ENCODE results near the gene CCDC136. TPM values are rescaled to one million over a fixed set of nuclear protein-coding genes. Genes with fewer than 3 reads are reported as not detected.

Gene CCDC136
- polyA plus RNA-seq, 1 donor (not counting 4 experiments of a cell fraction or from before 2014, with no cell fraction given), result 1.6 TPM

DNA sequence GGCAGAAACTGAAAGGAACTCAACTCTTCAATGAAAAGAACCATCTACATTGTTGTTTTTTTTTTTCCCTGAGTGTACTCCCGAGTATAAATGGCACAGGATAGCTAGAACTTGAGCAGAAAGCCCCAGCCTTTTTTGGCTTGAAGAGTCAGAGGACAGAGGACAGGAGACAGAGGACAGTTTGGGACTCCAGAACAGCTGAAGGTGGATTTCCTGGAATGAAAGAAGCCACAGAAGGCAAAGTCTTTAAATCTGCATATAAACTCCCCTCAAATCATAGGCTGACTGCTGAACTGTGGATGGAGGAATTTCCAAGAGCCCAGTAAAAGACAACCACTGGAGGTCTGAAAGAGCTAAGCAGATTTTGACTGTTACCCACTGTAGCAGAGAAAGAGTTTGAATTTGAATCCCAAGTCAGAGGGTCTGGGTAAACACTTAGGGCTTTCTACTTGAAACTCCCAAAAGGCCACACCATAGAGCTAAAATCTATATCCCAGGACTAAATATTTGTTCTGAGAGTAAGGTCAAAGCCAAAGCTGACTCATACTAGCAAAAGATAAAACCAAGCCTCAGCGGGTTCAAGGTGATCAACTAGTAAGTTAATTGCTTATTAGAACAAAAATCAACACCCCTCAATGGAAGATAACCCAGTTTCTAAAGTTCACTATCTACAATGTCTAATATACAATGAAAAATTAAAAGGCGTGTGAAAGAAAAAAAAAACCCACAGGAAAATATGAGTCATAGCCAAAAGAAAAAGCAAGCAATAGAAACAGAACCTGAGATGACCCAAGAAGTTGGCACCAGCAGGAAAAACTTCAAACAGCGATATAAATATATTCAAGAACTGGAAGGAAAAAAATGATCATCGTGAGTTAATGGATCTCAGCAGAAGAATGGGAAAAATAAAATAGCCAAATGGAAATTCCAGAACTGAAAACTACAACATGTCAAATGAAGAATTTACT, 14.3 kb upstream of the CCDC136 start:
- dilution Hi-C loops (cut with MboI; ENCODE audit: extremely low pct_ligation_motif_present, low sequenced_read_pairs), result no loop called here
- Histone ChIP-seq H3K9me3 (ENCODE audit: control insufficient read depth, low read depth, low read length) (no peaks in the 10 kb centered on the region), H2AFZ (ENCODE audit: control insufficient read depth, low read length) (no peak overlapping the region), H3K9me1 (ENCODE audit: control insufficient read depth, extremely low read depth, insufficient read depth, low read length) (no peaks in the 10 kb centered on the region), H3K79me2 (ENCODE audit: control insufficient read depth, insufficient read depth, low read length) (no peaks in the 10 kb centered on the region), H3K4me2 (ENCODE audit: control insufficient read depth, extremely low read depth, insufficient read depth, low read depth, low read length) (no peak overlapping the region), H3K36me3 (ENCODE audit: control insufficient read depth in 2 of 2, extremely low read depth in 1 of 2, insufficient read depth in 2 of 2, low read length in 2 of 2) (peaks cover 2 to 4% of the 10 kb centered on the region in 2 experiments), H3K4me1 (ENCODE audit: control insufficient read depth, extremely low read depth, insufficient read depth, low read length) (no peaks in the 10 kb centered on the region), H3K4me3 (ENCODE audit: control insufficient read depth in 2 of 3, extremely low read depth in 1 of 3, insufficient read depth in 2 of 3, low read depth in 1 of 3, low read length in 3 of 3) (no peak overlapping the region), H3K27me3 (ENCODE audit: control insufficient read depth, extremely low read depth, insufficient read depth, low read length) (no peaks in the 10 kb centered on the region), H3K27ac (ENCODE audit: control insufficient read depth, insufficient read depth, low read length) (no peak overlapping the region), H3K9ac (ENCODE audit: control insufficient read depth, extremely low read depth, insufficient read depth, low read length) (no peak overlapping the region), H4K20me1 (ENCODE audit: control insufficient read depth, extremely low read depth, insufficient read depth, low read length) (no peaks in the 10 kb centered on the region)
- DNase-seq (ENCODE audit: low read depth, low spot score) (no peak), FAIRE-seq (no peak)
- TF ChIP-seq EZH2 (IDR thresholded peaks at IDR 0.05; ENCODE audit: low read length), result no peak
- TF ChIP-seq CTCF (optimal IDR thresholded peaks at IDR 0.05 in 1 of 3, IDR thresholded peaks at IDR 0.05 in 1 of 3, conservative IDR thresholded peaks at IDR 0.05 in 1 of 3; ENCODE audit: extremely low read depth in 1 of 3, insufficient read depth in 2 of 3, low read length in 3 of 3), result no peak

- H3K4me1 ChIP-seq (ENCODE audit: control insufficient read depth, extremely low read depth, insufficient read depth, low read length), result no peaks in the 10 kb centered on the region
- DNase-seq (ENCODE audit: low read depth, low spot score) (no peak), FAIRE-seq (no peak)
- no peak overlapping the region for H3K4me2 ChIP-seq (ENCODE audit: control insufficient read depth, extremely low read depth, insufficient read depth, low read depth, low read length)
- dilution Hi-C loops (cut with MboI; ENCODE audit: extremely low pct_ligation_motif_present, low sequenced_read_pairs), result no loop called here
- H3K9me1 ChIP-seq (ENCODE audit: control insufficient read depth, extremely low read depth, insufficient read depth, low read length), result no peaks in the 10 kb centered on the region
- no peak overlapping the region for H2AFZ ChIP-seq (ENCODE audit: control insufficient read depth, low read length)
- H3K4me3 ChIP-seq (ENCODE audit: control insufficient read depth in 2 of 3, extremely low read depth in 1 of 3, insufficient read depth in 2 of 3, low read depth in 1 of 3, low read length in 3 of 3), result no peak overlapping the region
- H3K9ac ChIP-seq (ENCODE audit: control insufficient read depth, extremely low read depth, insufficient read depth, low read length), result no peak overlapping the region
- TF ChIP-seq CTCF (optimal IDR thresholded peaks at IDR 0.05 in 1 of 3, IDR thresholded peaks at IDR 0.05 in 1 of 3, conservative IDR thresholded peaks at IDR 0.05 in 1 of 3; ENCODE audit: extremely low read depth in 1 of 3, insufficient read depth in 2 of 3, low read length in 3 of 3), result no peak
- TF ChIP-seq EZH2 (IDR thresholded peaks at IDR 0.05; ENCODE audit: low read length), result no peak
- H3K79me2 ChIP-seq (ENCODE audit: control insufficient read depth, insufficient read depth, low read length), result no peaks in the 10 kb centered on the region
- no peaks in the 10 kb centered on the region for H3K27me3 ChIP-seq (ENCODE audit: control insufficient read depth, extremely low read depth, insufficient read depth, low read length)
- H3K36me3 ChIP-seq (ENCODE audit: control insufficient read depth in 2 of 2, extremely low read depth in 1 of 2, insufficient read depth in 2 of 2, low read length in 2 of 2), result peaks cover 0 to 2% of the 10 kb centered on the region in 2 experiments
- no peaks in the 10 kb centered on the region for H4K20me1 ChIP-seq (ENCODE audit: control insufficient read depth, extremely low read depth, insufficient read depth, low read length)
- no peak overlapping the region for H3K27ac ChIP-seq (ENCODE audit: control insufficient read depth, insufficient read depth, low read length)
- H3K9me3 ChIP-seq (ENCODE audit: control insufficient read depth, low read depth, low read length), result no peaks in the 10 kb centered on the region
These were observed 12.8 kb upstream of the CCDC136 start for GRCh38 chr7:128778946-128779345.

Data from keratinocyte (primary cell).